Central memory CD8-positive, alpha-beta T cell (primary cell): ENCODE results near the gene NPAS2.

Experiments
- ATAC-seq: fragments of 150-1000 bp; cut with Tn5 transposase; replicated peaks from 2 replicates; pipeline ENCODE4 v1.10.0; 2022; ENCODE audit warnings: mild to moderate bottlenecking, moderate FRiP score, moderate number of reproducible peaks; ENCODE audit not compliant: poor library complexity, severe bottlenecking; ENCODE audit errors: extremely low read depth
- DNase-seq, 2 donors: peaks; one replicate each; pipeline ENCODE4 v3.0.0; 2021; ENCODE audit warnings: low spot score in 2 of 2
- H3K27ac Mint-ChIP-seq: one replicate; pipeline ENCODE4 v1.8.0; 2022; ENCODE audit warnings: low read depth, mild to moderate bottlenecking, moderate library complexity, mixed read lengths
- H3K27me3 Mint-ChIP-seq: one replicate; pipeline ENCODE4 v1.8.0; 2022; ENCODE audit warnings: mixed read lengths
- H3K36me3 Mint-ChIP-seq: one replicate; pipeline ENCODE4 v1.8.0; 2022; ENCODE audit warnings: mild to moderate bottlenecking, moderate library complexity, mixed read lengths; ENCODE audit not compliant: insufficient read depth
- H3K4me1 Mint-ChIP-seq: one replicate; pipeline ENCODE4 v1.8.0; 2022; ENCODE audit warnings: mixed read lengths
- H3K4me3 Mint-ChIP-seq: one replicate; pipeline ENCODE4 v1.8.0; 2022; ENCODE audit warnings: mild to moderate bottlenecking, moderate library complexity, mixed read lengths
- H3K9me3 Mint-ChIP-seq: one replicate; pipeline ENCODE4 v1.8.0; 2022; ENCODE audit warnings: mixed read lengths

Gene NPAS2

GRCh38 chr2:100784681-100785080 is 35.3 kb upstream of the NPAS2 start:
- ATAC-seq (no peak), DNase-seq (no peak)
- H3K36me3 Mint-ChIP-seq = no peaks in the 10 kb centered on the region
- H3K9me3 Mint-ChIP-seq = no peaks in the 10 kb centered on the region
- H3K27ac Mint-ChIP-seq = no peak overlapping the region
- H3K4me3 Mint-ChIP-seq = no peak overlapping the region
- H3K27me3 Mint-ChIP-seq = peaks cover 23% of the 10 kb centered on the region
- H3K4me1 Mint-ChIP-seq = no peaks in the 10 kb centered on the region

- ATAC-seq (no peak), DNase-seq (no peak)
- peaks cover 13% of the 10 kb centered on the region for H3K27me3 Mint-ChIP-seq
- no peak overlapping the region for H3K27ac Mint-ChIP-seq
- no peak overlapping the region for H3K4me3 Mint-ChIP-seq
- no peaks in the 10 kb centered on the region for H3K4me1 Mint-ChIP-seq
- no peaks in the 10 kb centered on the region for H3K36me3 Mint-ChIP-seq
- no peaks in the 10 kb centered on the region for H3K9me3 Mint-ChIP-seq
These were observed 34.2 kb upstream of the NPAS2 start for GRCh38 chr2:100785626-100786296.

GRCh38 chr2:100786297-100786658 is 33.7 kb upstream of the NPAS2 start:
- H3K27ac Mint-ChIP-seq = no peak overlapping the region

GRCh38 chr2:100786985-100787384 is 33.0 kb upstream of the NPAS2 start:
- Mint-ChIP-seq H3K4me1 (no peaks in the 10 kb centered on the region), H3K27me3 (peaks cover 7% of the 10 kb centered on the region), H3K27ac (no peak overlapping the region), H3K9me3 (no peaks in the 10 kb centered on the region), H3K36me3 (no peaks in the 10 kb centered on the region), H3K4me3 (no peak overlapping the region)
- ATAC-seq (no peak), DNase-seq (no peak)

More at GRCh38 chr2:100786297-100786658, 33.7 kb upstream of the NPAS2 start:
- Mint-ChIP-seq H3K9me3 (no peaks in the 10 kb centered on the region), H3K4me3 (no peak overlapping the region), H3K4me1 (no peaks in the 10 kb centered on the region), H3K27me3 (peaks cover 12% of the 10 kb centered on the region), H3K36me3 (no peaks in the 10 kb centered on the region)
- no peak for DNase-seq
- no peak for ATAC-seq

GRCh38 chr2:100789361-100789760 is 30.6 kb upstream of the NPAS2 start:
- Mint-ChIP-seq H3K27me3 (peaks cover 16% of the 10 kb centered on the region), H3K4me1 (no peaks in the 10 kb centered on the region), H3K4me3 (no peak overlapping the region), H3K9me3 (no peaks in the 10 kb centered on the region), H3K36me3 (no peaks in the 10 kb centered on the region), H3K27ac (no peak overlapping the region)
- DNase-seq (no peak), ATAC-seq (no peak)

GRCh38 chr2:100791294-100791935 is 28.5 kb upstream of the NPAS2 start:
- H3K27ac Mint-ChIP-seq = no peak overlapping the region
- no peaks in the 10 kb centered on the region for H3K9me3 Mint-ChIP-seq
- no peaks in the 10 kb centered on the region for H3K4me1 Mint-ChIP-seq
- no peak overlapping the region for H3K4me3 Mint-ChIP-seq
- no peak for DNase-seq
- no peaks in the 10 kb centered on the region for H3K36me3 Mint-ChIP-seq
- ATAC-seq = no peak
- H3K27me3 Mint-ChIP-seq = peaks cover 21% of the 10 kb centered on the region

GRCh38 chr2:100791936-100792308 is 28.0 kb upstream of the NPAS2 start:
- no peak for DNase-seq
- ATAC-seq = no peak
- no peaks in the 10 kb centered on the region for H3K36me3 Mint-ChIP-seq
- no peaks in the 10 kb centered on the region for H3K9me3 Mint-ChIP-seq
- H3K27ac Mint-ChIP-seq = no peak overlapping the region
- H3K4me3 Mint-ChIP-seq = no peak overlapping the region
- H3K4me1 Mint-ChIP-seq = no peaks in the 10 kb centered on the region
- peaks cover 26% of the 10 kb centered on the region for H3K27me3 Mint-ChIP-seq

GRCh38 chr2:100793220-100793619 is 26.7 kb upstream of the NPAS2 start:
- no peak for DNase-seq
- ATAC-seq = no peak
- no peak overlapping the region for H3K27ac Mint-ChIP-seq
- H3K9me3 Mint-ChIP-seq = no peaks in the 10 kb centered on the region
- H3K4me3 Mint-ChIP-seq = no peak overlapping the region
- H3K4me1 Mint-ChIP-seq = no peaks in the 10 kb centered on the region
- H3K27me3 Mint-ChIP-seq = peaks cover 29% of the 10 kb centered on the region
- no peaks in the 10 kb centered on the region for H3K36me3 Mint-ChIP-seq

- Mint-ChIP-seq H3K27me3 (peaks cover 29% of the 10 kb centered on the region), H3K27ac (no peak overlapping the region), H3K36me3 (no peaks in the 10 kb centered on the region), H3K4me1 (no peaks in the 10 kb centered on the region), H3K4me3 (no peak overlapping the region), H3K9me3 (no peaks in the 10 kb centered on the region)
- no peak for DNase-seq
- no peak for ATAC-seq
These were observed 26.0 kb upstream of the NPAS2 start for GRCh38 chr2:100793982-100794381.

- ATAC-seq (no peak), DNase-seq (no peak)
- Mint-ChIP-seq H3K27me3 (peaks cover 33% of the 10 kb centered on the region), H3K4me3 (no peak overlapping the region), H3K9me3 (no peaks in the 10 kb centered on the region), H3K27ac (no peak overlapping the region), H3K36me3 (no peaks in the 10 kb centered on the region), H3K4me1 (no peaks in the 10 kb centered on the region)
These were observed 23.3 kb upstream of the NPAS2 start for GRCh38 chr2:100796499-100797100.

- Mint-ChIP-seq H3K36me3 (peaks cover 2% of the 10 kb centered on the region), H3K4me1 (no peaks in the 10 kb centered on the region), H3K27me3 (peaks cover 34% of the 10 kb centered on the region), H3K27ac (no peak overlapping the region), H3K4me3 (no peak overlapping the region), H3K9me3 (no peaks in the 10 kb centered on the region)
- ATAC-seq (no peak), DNase-seq (no peak)
These were observed 20.3 kb upstream of the NPAS2 start for GRCh38 chr2:100799686-100800085.

GRCh38 chr2:100800915-100801314 is 19.0 kb upstream of the NPAS2 start:
- Mint-ChIP-seq H3K27ac (no peak overlapping the region), H3K4me3 (no peak overlapping the region), H3K9me3 (no peaks in the 10 kb centered on the region), H3K4me1 (no peaks in the 10 kb centered on the region), H3K27me3 (peaks cover 34% of the 10 kb centered on the region), H3K36me3 (peaks cover 2% of the 10 kb centered on the region)
- ATAC-seq (no peak), DNase-seq (no peak)

GRCh38 chr2:100801402-100801801 is 18.5 kb upstream of the NPAS2 start:
- H3K27ac Mint-ChIP-seq = no peak overlapping the region
- H3K4me3 Mint-ChIP-seq = no peak overlapping the region
- no peaks in the 10 kb centered on the region for H3K4me1 Mint-ChIP-seq
- ATAC-seq (no peak), DNase-seq (no peak)
- H3K9me3 Mint-ChIP-seq = no peaks in the 10 kb centered on the region
- H3K36me3 Mint-ChIP-seq = peaks cover 2% of the 10 kb centered on the region
- H3K27me3 Mint-ChIP-seq = peaks cover 32% of the 10 kb centered on the region
